DND-41 (cell line): ENCODE results near the gene RPS6KC1.

ENCODE experiments used
- ATAC-seq: fragments of 200-7000 bp; cut with Tn5 transposase; 3 replicates; pipeline ENCODE4 v1.9.1; 2021; ENCODE audit warnings: low read depth; ENCODE audit not compliant: insufficient read depth
- DNase-seq: peaks from one replicate; pipeline ENCODE4 v3.0.0-alpha.2; 2020
- H2AFZ ChIP-seq: 2 replicates; pipeline ENCODE4 v1.6.0; 2012; ENCODE audit warnings: low read depth, low read length
- H3K27ac ChIP-seq: 2 replicates; pipeline ENCODE4 v1.5.1; 2012; ENCODE audit warnings: low read length, inconsistent platforms
- H3K27me3 ChIP-seq: fragments of 200-600 bp; sonication (generic); 2 replicates; pipeline ENCODE4 v1.6.0; 2012; ENCODE audit warnings: low read length, mild to moderate bottlenecking, inconsistent platforms; ENCODE audit not compliant: insufficient read depth, poor library complexity
- H3K36me3 ChIP-seq: 2 replicates; pipeline ENCODE4 v1.5.1; 2012; ENCODE audit warnings: low read length, inconsistent platforms; ENCODE audit not compliant: insufficient read depth
- H3K4me1 ChIP-seq: 2 replicates; pipeline ENCODE4 v1.5.1; 2012; ENCODE audit warnings: mild to moderate bottlenecking, low read length; ENCODE audit not compliant: insufficient read depth
- H3K4me2 ChIP-seq: 2 replicates; pipeline ENCODE4 v1.6.0; 2012; ENCODE audit warnings: mild to moderate bottlenecking, moderate library complexity, low read length, inconsistent platforms; ENCODE audit not compliant: insufficient read depth
- H3K4me3 ChIP-seq, 2 experiments: fragments of 200-600 bp in 1 of 2; shearing (Covaris generic) in 1 of 2; 2 replicates each; pipeline ENCODE4 v1.5.1; 2012 to 2016; ENCODE audit warnings: inconsistent platforms in 2 of 2, low read length in 2 of 2, mild to moderate bottlenecking in 2 of 2, low read depth in 1 of 2, moderate library complexity in 1 of 2
- H3K79me2 ChIP-seq: 2 replicates; pipeline ENCODE4 v1.6.0; 2012; ENCODE audit warnings: low read length, inconsistent platforms; ENCODE audit not compliant: insufficient read depth
- H3K9ac ChIP-seq: 2 replicates; pipeline ENCODE4 v1.6.0; 2012; ENCODE audit warnings: low read depth, mild to moderate bottlenecking, inconsistent platforms, low read length, moderate library complexity
- H3K9me3 ChIP-seq: 2 replicates; pipeline ENCODE4 v1.5.1; 2012; ENCODE audit warnings: low read length, moderate library complexity, mild to moderate bottlenecking, inconsistent platforms; ENCODE audit not compliant: insufficient read depth, severe bottlenecking
- H4K20me1 ChIP-seq: 2 replicates; pipeline ENCODE4 v1.6.0; 2012; ENCODE audit warnings: low read length; ENCODE audit not compliant: insufficient read depth
- CTCF ChIP-seq: IDR thresholded peaks from 2 replicates; pipeline ENCODE4 v1.5.1; 2012; ENCODE audit warnings: borderline replicate concordance, low read length, moderate library complexity, mild to moderate bottlenecking; ENCODE audit not compliant: poor library complexity, severe bottlenecking; ENCODE audit errors: extremely low read depth
- EZH2 ChIP-seq: IDR thresholded peaks from 3 replicates; pipeline ENCODE4 v1.6.1; 2012; ENCODE audit warnings: borderline replicate concordance, low read depth, mild to moderate bottlenecking, moderate library complexity, low read length, inconsistent platforms; ENCODE audit not compliant: severe bottlenecking

Gene RPS6KC1

DNA sequence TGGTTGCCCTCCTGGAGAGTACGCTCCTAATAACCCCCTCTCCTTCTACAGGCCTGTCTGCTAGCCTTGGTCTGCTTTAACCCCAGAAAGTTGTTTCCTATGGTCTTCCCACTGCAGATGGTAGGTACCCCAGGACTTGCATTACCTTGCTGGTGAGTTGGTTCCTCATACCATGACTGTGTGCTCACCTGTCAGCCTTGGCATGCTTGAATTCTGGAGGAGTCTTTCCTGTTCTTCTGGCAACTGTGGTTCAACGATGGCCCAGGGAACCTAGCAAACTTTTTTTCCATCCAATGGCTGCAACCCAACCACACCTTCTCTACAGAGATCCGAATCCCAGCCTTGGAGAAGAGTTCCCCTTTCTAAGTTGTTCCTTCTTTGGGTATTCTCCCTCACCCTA is 36.9 kb downstream of the RPS6KC1 start:
- TF ChIP-seq EZH2 (no peak), CTCF (no peak)
- Histone ChIP-seq H3K4me3 (no peak overlapping the region), H3K9me3 (no peaks in the 10 kb centered on the region), H3K27me3 (no peaks in the 10 kb centered on the region), H3K4me2 (no peak overlapping the region), H3K9ac (no peak overlapping the region), H3K79me2 (no peaks in the 10 kb centered on the region), H2AFZ (no peak overlapping the region), H3K36me3 (peaks cover 10% of the 10 kb centered on the region), H4K20me1 (no peaks in the 10 kb centered on the region), H3K27ac (no peak overlapping the region), H3K4me1 (no peaks in the 10 kb centered on the region)
- ATAC-seq, result no peak
- DNase-seq, result no peak

- Histone ChIP-seq H2AFZ (no peak overlapping the region), H3K27ac (no peak overlapping the region), H3K4me2 (no peak overlapping the region), H3K36me3 (peaks cover 7% of the 10 kb centered on the region), H3K4me3 (no peak overlapping the region), H4K20me1 (no peaks in the 10 kb centered on the region), H3K9ac (no peak overlapping the region), H3K4me1 (no peaks in the 10 kb centered on the region), H3K27me3 (no peaks in the 10 kb centered on the region), H3K9me3 (no peaks in the 10 kb centered on the region), H3K79me2 (no peaks in the 10 kb centered on the region)
- TF ChIP-seq CTCF (no peak), EZH2 (no peak)
- DNase-seq (no peak), ATAC-seq (no peak)
Measured at GRCh38 chr1:213089924-213090677, 39.1 kb downstream of the RPS6KC1 start.

- Histone ChIP-seq H3K36me3 (peaks cover 3% of the 10 kb centered on the region; the same call in 1 of the 2 replicates), H3K27ac (no peak overlapping the region), H2AFZ (no peak overlapping the region), H3K4me2 (no peak overlapping the region), H3K79me2 (no peaks in the 10 kb centered on the region), H3K9ac (no peak overlapping the region), H3K27me3 (no peaks in the 10 kb centered on the region), H3K9me3 (no peaks in the 10 kb centered on the region), H4K20me1 (no peaks in the 10 kb centered on the region), H3K4me3 (no peak overlapping the region), H3K4me1 (no peaks in the 10 kb centered on the region)
- TF ChIP-seq EZH2 (no peak), CTCF (no peak)
- no peak for DNase-seq
- ATAC-seq, result no peak
Measured at GRCh38 chr1:213094446-213094845, 43.4 kb downstream of the RPS6KC1 start.
